CD14-positive monocyte (primary cell): ENCODE measurements around the gene GRM4. TPM values are rescaled to one million over a fixed set of nuclear protein-coding genes. Genes with fewer than 3 reads are reported as not detected.

Source experiments
- DNase-seq, 3 donors: peaks; one replicate each; pipeline ENCODE4 v3.0.0-alpha.2; 2011 to 2022
- H2AFZ ChIP-seq: 2 replicates; pipeline ENCODE4 v1.6.0; 2012; ENCODE audit warnings: mild to moderate bottlenecking, low read depth, low read length, inconsistent platforms; ENCODE audit not compliant: insufficient read depth, poor library complexity, severe bottlenecking
- H3K27ac ChIP-seq, 2 donors: 1 replicate in 1 of 2; 2 replicates in 1 of 2; pipeline ENCODE4 v1.5.1; 2012 to 2013; ENCODE audit warnings: low read length in 2 of 2, control low read depth in 1 of 2, inconsistent platforms in 1 of 2, low read depth in 1 of 2, mild to moderate bottlenecking in 1 of 2
- H3K27me3 ChIP-seq, 2 donors: one replicate each; pipeline versions ENCODE4 v1.6.0 to v1.6.1; 2011 to 2013; ENCODE audit warnings: low read length in 2 of 2; ENCODE audit not compliant: control insufficient read depth in 2 of 2, insufficient read depth in 2 of 2
- H3K36me3 ChIP-seq, 2 donors: replicated peaks in 1 of 2; 1 replicate in 1 of 2; 2 replicates in 1 of 2; pipeline versions ENCODE4 v1.5.1 to v1.6.1; 2012 to 2013; ENCODE audit warnings: low read length in 2 of 2, control low read depth in 1 of 2, inconsistent platforms in 1 of 2, mild to moderate bottlenecking in 1 of 2; ENCODE audit not compliant: insufficient read depth in 2 of 2, control insufficient read depth in 1 of 2
- H3K4me1 ChIP-seq, 2 donors: 1 replicate in 1 of 2; 2 replicates in 1 of 2; pipeline versions ENCODE4 v1.5.1 to v1.6.1; 2012 to 2013; ENCODE audit warnings: low read length in 2 of 2, control low read depth in 1 of 2, inconsistent platforms in 1 of 2, mild to moderate bottlenecking in 1 of 2, moderate library complexity in 1 of 2; ENCODE audit not compliant: insufficient read depth in 2 of 2, control insufficient read depth in 1 of 2
- H3K4me2 ChIP-seq: replicated peaks from 2 replicates; pipeline ENCODE3; 2012; ENCODE audit warnings: low read length, moderate library complexity, mild to moderate bottlenecking; ENCODE audit not compliant: poor library complexity, severe bottlenecking; ENCODE audit errors: extremely low read depth
- H3K4me3 ChIP-seq, 3 experiments: fragments of 200-600 bp in 1 of 3; sonication (generic) in 1 of 3; replicated peaks in 1 of 3; 1 replicate in 2 of 3; 2 replicates in 1 of 3; pipeline ENCODE4 v1.5.1; 2011 to 2013; ENCODE audit warnings: low read length in 3 of 3, mild to moderate bottlenecking in 3 of 3, control low read depth in 2 of 3, low read depth in 2 of 3, inconsistent platforms in 1 of 3, moderate library complexity in 1 of 3
- H3K79me2 ChIP-seq: 2 replicates; pipeline ENCODE4 v1.6.0; 2012; ENCODE audit warnings: mild to moderate bottlenecking, control low read depth, inconsistent platforms, low read length, moderate library complexity; ENCODE audit not compliant: insufficient read depth
- H3K9ac ChIP-seq: 2 replicates; pipeline ENCODE4 v1.6.0; 2017; ENCODE audit warnings: low read length, mild to moderate bottlenecking; ENCODE audit not compliant: insufficient read depth, poor library complexity, severe bottlenecking
- H3K9me3 ChIP-seq, 2 donors: replicated peaks in 1 of 2; 1 replicate in 1 of 2; 2 replicates in 1 of 2; pipeline versions ENCODE4 v1.5.1 to v1.6.1; 2012 to 2013; ENCODE audit warnings: low read length in 2 of 2, control low read depth in 1 of 2; ENCODE audit not compliant: control insufficient read depth in 1 of 2, insufficient read depth in 1 of 2
- H4K20me1 ChIP-seq: 2 replicates; pipeline ENCODE4 v1.6.0; 2012; ENCODE audit warnings: mild to moderate bottlenecking, low read length, control low read depth, moderate library complexity; ENCODE audit not compliant: insufficient read depth
- H3K27ac Mint-ChIP-seq, 7 donors: one replicate each; pipeline ENCODE4 v1.8.0; 2020; ENCODE audit warnings: mild to moderate bottlenecking in 7 of 7, mixed read lengths in 7 of 7, moderate library complexity in 6 of 7, inconsistent platforms in 2 of 7
- H3K27me3 Mint-ChIP-seq, 3 donors: one replicate each; pipeline ENCODE4 v1.8.0; 2021 to 2022; ENCODE audit warnings: low read depth in 3 of 3, mild to moderate bottlenecking in 3 of 3, mixed read lengths in 3 of 3, moderate library complexity in 3 of 3, inconsistent platforms in 1 of 3
- H3K36me3 Mint-ChIP-seq, 2 donors: one replicate each; pipeline ENCODE4 v1.8.0; 2020; ENCODE audit warnings: mixed read lengths in 2 of 2, inconsistent platforms in 1 of 2, mild to moderate bottlenecking in 1 of 2
- H3K4me1 Mint-ChIP-seq: one replicate; pipeline ENCODE4 v1.8.0; 2020; ENCODE audit warnings: mild to moderate bottlenecking, mixed read lengths
- H3K4me3 Mint-ChIP-seq, 2 donors: one replicate each; pipeline ENCODE4 v1.8.0; 2020; ENCODE audit warnings: mild to moderate bottlenecking in 2 of 2, mixed read lengths in 2 of 2, moderate library complexity in 1 of 2
- H3K9me3 Mint-ChIP-seq, 7 donors: one replicate each; pipeline ENCODE4 v1.8.0; 2020 to 2022; ENCODE audit warnings: mixed read lengths in 7 of 7, mild to moderate bottlenecking in 6 of 7, moderate library complexity in 6 of 7, inconsistent platforms in 2 of 7
- WGBS: methylation state at CpG from one replicate; pipeline ENCODE4 v1.1.5; 2013; ENCODE audit warnings: missing lambda C conversion rate; ENCODE audit not compliant: insufficient coverage; 5-methylcytosine and 5-hydroxymethylcytosine counted together
- intact Hi-C, 2 donors: fragments of 100-400 bp; cut with micrococcal nuclease; formaldehyde crosslinking; loops; one replicate each; pipeline versions ENCODE4 v1.15.0 to v1.15.1; 2023
- polyA plus RNA-seq, 3 donors: library from polyadenylated mRNA; depleted of rRNA in 1 of 3; unstranded in 2 of 3; stranded (reverse) in 1 of 3; fragments of 300-500 nt in 2 of 3; fragments of >200 nt in 1 of 3; fragmentation: Illumina TruSeq in 2 of 3; gene quantifications; 1 replicate in 2 of 3; 2 replicates in 1 of 3; pipeline ENCODE4 v1.2.3, GENCODE V29; 2012 to 2021
- TF ChIP-seq, protein P1 (sequence below): fragments of 200-600 bp; IDR thresholded peaks from one replicate; pipeline ENCODE4 v1.8.0; 2022; ENCODE audit warnings: antibody characterized with exemption, mild to moderate bottlenecking

GRM4 gene
- polyA plus RNA-seq, 3 donors = not detected

DNA sequence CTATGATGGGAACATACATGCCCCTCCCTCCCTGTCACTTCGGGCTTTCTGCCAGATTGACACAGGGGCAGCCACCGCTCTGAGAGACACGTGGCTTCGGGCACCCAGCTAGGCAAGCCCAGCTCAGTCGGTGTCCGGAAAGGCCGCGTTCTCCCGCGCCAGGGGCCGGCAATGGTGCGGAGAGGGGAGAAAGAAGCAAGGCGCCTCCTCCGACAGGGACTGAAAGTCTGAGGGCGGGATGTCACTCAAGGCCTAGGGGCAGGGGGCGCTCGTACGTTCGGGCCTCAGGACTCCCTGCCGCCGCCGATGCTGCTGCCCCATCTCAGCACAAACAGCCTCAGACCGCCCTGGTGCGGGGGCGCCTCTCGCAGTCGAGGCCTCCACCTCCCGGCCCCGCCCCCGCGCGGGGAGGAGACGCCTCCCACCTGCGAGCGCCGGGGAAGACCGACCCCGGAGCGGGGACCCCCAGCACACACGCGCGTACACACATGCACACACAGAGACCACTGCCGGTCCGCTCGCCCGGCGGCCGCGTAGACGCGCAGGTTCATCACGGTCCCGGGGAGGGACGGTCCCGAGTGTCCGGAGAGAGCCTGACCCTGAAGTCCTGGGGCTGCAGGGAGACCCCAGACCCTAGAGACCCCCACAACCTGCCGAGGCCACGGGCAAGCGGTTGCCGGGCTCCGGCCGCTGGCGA, 1.9 kb downstream of the GRM4 start:
- H3K4me1 ChIP-seq = no peaks in the 10 kb centered on the region
- H2AFZ ChIP-seq = no peak overlapping the region
- H3K27me3 Mint-ChIP-seq = peaks cover 65 to 90% (median 71%) of the 10 kb centered on the region in 3 donors
- peaks cover 0 to 6% (median 1%) of the 10 kb centered on the region in 7 donors for H3K9me3 Mint-ChIP-seq
- under 1% methylated on average over 57 of the region's 63 CpGs for WGBS
- H3K36me3 Mint-ChIP-seq = peaks cover 0 to 2% of the 10 kb centered on the region in 2 donors
- no peak overlapping the region for H3K27ac Mint-ChIP-seq
- H4K20me1 ChIP-seq = no peaks in the 10 kb centered on the region
- H3K27me3 ChIP-seq = peaks cover 24 to 68% of the 10 kb centered on the region in 2 donors
- no peaks in the 10 kb centered on the region for H3K36me3 ChIP-seq
- H3K4me1 Mint-ChIP-seq = peaks cover 5% of the 10 kb centered on the region
- peaks cover 0 to 17% of the 10 kb centered on the region in 2 donors for H3K9me3 ChIP-seq
- DNase-seq = no peak
- no peak overlapping the region for H3K4me2 ChIP-seq
- H3K9ac ChIP-seq = no peak overlapping the region
- TF ChIP-seq, protein P1, sequence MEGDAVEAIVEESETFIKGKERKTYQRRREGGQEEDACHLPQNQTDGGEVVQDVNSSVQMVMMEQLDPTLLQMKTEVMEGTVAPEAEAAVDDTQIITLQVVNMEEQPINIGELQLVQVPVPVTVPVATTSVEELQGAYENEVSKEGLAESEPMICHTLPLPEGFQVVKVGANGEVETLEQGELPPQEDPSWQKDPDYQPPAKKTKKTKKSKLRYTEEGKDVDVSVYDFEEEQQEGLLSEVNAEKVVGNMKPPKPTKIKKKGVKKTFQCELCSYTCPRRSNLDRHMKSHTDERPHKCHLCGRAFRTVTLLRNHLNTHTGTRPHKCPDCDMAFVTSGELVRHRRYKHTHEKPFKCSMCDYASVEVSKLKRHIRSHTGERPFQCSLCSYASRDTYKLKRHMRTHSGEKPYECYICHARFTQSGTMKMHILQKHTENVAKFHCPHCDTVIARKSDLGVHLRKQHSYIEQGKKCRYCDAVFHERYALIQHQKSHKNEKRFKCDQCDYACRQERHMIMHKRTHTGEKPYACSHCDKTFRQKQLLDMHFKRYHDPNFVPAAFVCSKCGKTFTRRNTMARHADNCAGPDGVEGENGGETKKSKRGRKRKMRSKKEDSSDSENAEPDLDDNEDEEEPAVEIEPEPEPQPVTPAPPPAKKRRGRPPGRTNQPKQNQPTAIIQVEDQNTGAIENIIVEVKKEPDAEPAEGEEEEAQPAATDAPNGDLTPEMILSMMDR = no peak
- H3K79me2 ChIP-seq = no peaks in the 10 kb centered on the region
- no peak overlapping the region for H3K27ac ChIP-seq
- H3K4me3 Mint-ChIP-seq = peak overlapping the region in 1 of 2 donors; percentile 68
- H3K4me3 ChIP-seq = no peak overlapping the region
- intact Hi-C loops = no loop called here

DNA sequence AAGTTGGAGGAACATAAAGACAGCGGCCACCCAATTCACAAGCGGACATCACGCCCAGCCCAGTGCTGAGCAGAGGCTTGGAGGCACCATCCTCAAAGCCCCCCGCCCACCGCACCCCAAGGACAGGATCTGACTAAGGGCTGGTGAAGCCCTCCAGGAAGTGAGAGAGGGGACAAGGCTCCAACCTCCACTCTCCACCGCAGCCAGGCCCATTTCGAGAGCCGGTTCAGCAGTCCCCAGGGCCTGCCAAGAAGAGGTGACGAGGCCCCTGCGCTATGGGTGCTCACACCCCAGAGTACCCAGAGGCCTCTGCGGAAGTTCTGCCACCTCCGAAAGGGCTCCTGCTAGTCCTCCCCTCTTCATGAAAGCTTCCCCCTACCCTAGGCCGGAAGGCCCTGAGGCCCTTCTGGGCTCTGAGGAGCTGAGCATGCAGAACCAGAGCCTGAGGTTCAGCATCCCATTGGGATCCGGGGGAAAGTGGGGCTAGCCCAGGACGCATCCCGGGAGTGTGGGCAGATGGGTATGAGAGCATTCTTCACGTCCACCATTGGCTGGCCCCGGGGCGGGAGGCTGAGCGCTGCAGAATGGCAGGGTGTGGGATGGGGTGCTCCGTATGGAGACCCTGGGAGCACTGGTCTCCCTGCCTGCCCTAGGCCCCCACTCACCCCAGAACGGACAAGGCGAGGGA, 2.5 kb downstream of the GRM4 start:
- Histone ChIP-seq H3K9me3 (peaks cover 0 to 17% of the 10 kb centered on the region in 2 donors), H3K4me3 (no peak overlapping the region), H3K36me3 (no peaks in the 10 kb centered on the region), H3K4me2 (no peak overlapping the region), H3K4me1 (no peaks in the 10 kb centered on the region), H4K20me1 (no peaks in the 10 kb centered on the region), H2AFZ (no peak overlapping the region), H3K27ac (no peak overlapping the region), H3K79me2 (no peaks in the 10 kb centered on the region), H3K27me3 (peaks cover 24 to 68% of the 10 kb centered on the region in 2 donors), H3K9ac (no peak overlapping the region)
- peaks cover 6% of the 10 kb centered on the region for H3K4me1 Mint-ChIP-seq
- no peak for DNase-seq
- H3K4me3 Mint-ChIP-seq = peak overlapping the region in 1 of 2 donors; percentile 68
- H3K27ac Mint-ChIP-seq = peak overlapping the region in 1 of 7 donors; percentile 76
- intact Hi-C loops = no loop called here
- peaks cover 66 to 90% (median 69%) of the 10 kb centered on the region in 3 donors for H3K27me3 Mint-ChIP-seq
- peaks cover 0 to 6% (median 1%) of the 10 kb centered on the region in 7 donors for H3K9me3 Mint-ChIP-seq
- H3K36me3 Mint-ChIP-seq = peaks cover 0 to 2% of the 10 kb centered on the region in 2 donors
- WGBS = 50% methylated on average over 14 of the region's 23 CpGs
- TF ChIP-seq, protein P1 = no peak
